Lower leg skin (tissue), 4 donors: Measurements from ENCODE around the gene DNAJC11. TPM values are rescaled to one million over a fixed set of nuclear protein-coding genes. Genes with fewer than 3 reads are reported as not detected.
"Not testable (repeated sequence)": the region's sequence is repeated elsewhere in the genome, so short reads cannot be mapped to it uniquely, and the experiment has no call there.

Experiments used
- DNase-seq, 2 donors: peaks; one replicate each; pipeline ENCODE4 v3.0.0-alpha.2; 2019; ENCODE audit warnings: low spot score in 2 of 2
- H3K4me3 ChIP-seq: fragments of 200-600 bp; sonication (generic); 2 replicates; pipeline ENCODE4 v1.5.1; 2017; ENCODE audit warnings: mild to moderate bottlenecking, low read depth; ENCODE audit not compliant: poor library complexity, severe bottlenecking
- POLR2A ChIP-seq, 2 donors: fragments of 450-650 bp; IDR thresholded peaks; one replicate each; pipeline ENCODE4 v1.6.1; 2016 to 2017; ENCODE audit warnings: antibody characterized with exemption in 2 of 2, mild to moderate bottlenecking in 1 of 2, moderate library complexity in 1 of 2
- WGBS, 2 donors: methylation state at CpG; one replicate each; pipeline ENCODE4 v1.1.5; 2018; 5-methylcytosine and 5-hydroxymethylcytosine counted together
- intact Hi-C: fragments of 100-400 bp; cut with DNase I; formaldehyde crosslinking; loops from one replicate; pipeline ENCODE4 v1.15.0; 2023; ENCODE audit warnings: low total_unique reads
- total RNA-seq, 4 donors: library from RNA; depleted of rRNA; stranded (reverse); fragments of >200 nt; gene quantifications; one replicate each; pipeline ENCODE4 v1.1.0, GENCODE V29; 2016
- TF ChIP-seq, protein P1 (sequence below), 3 donors: fragments of 450-650 bp; IDR thresholded peaks; one replicate each; pipeline ENCODE4 v1.5.1; 2016; ENCODE audit warnings: antibody characterized with exemption in 3 of 3, mild to moderate bottlenecking in 3 of 3, moderate library complexity in 2 of 3

The DNAJC11 gene
- total RNA-seq, 4 donors from 2014 or later, result 22.1 to 37.1 (median 27.3) TPM

GRCh38 chr1:6668503-6668902 is 33.1 kb downstream of the DNAJC11 start:
- intact Hi-C loops, result no loop called here
- no peak for DNase-seq
- no peak overlapping the region for H3K4me3 ChIP-seq
- 93 to 95% methylated on average over 9 of the region's 9 CpGs for WGBS, 2 donors
- TF ChIP-seq POLR2A (IDR thresholded peaks at IDR 0.05), result no peak
- TF ChIP-seq, protein P1, sequence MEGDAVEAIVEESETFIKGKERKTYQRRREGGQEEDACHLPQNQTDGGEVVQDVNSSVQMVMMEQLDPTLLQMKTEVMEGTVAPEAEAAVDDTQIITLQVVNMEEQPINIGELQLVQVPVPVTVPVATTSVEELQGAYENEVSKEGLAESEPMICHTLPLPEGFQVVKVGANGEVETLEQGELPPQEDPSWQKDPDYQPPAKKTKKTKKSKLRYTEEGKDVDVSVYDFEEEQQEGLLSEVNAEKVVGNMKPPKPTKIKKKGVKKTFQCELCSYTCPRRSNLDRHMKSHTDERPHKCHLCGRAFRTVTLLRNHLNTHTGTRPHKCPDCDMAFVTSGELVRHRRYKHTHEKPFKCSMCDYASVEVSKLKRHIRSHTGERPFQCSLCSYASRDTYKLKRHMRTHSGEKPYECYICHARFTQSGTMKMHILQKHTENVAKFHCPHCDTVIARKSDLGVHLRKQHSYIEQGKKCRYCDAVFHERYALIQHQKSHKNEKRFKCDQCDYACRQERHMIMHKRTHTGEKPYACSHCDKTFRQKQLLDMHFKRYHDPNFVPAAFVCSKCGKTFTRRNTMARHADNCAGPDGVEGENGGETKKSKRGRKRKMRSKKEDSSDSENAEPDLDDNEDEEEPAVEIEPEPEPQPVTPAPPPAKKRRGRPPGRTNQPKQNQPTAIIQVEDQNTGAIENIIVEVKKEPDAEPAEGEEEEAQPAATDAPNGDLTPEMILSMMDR (IDR thresholded peaks at IDR 0.05), result no peak

DNA sequence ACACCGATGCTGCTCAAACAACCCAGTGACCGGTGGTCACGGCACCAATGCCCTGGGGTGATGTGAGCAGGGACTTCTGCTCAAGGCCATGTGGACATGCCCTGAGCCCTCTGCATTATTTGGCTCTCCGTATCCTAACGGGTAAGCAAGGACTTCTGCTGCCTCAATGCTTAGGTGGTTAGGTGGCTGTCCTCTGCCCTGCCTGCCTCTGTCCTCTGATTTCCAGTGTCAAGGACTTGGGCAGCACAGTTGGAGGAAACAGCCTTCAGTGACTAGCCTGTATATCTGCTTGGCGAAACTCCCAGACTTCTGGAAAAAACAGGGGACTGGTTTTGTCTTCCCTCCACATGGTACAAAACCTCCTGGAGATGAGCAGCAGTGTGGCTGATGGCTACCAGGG is 34.5 kb downstream of the DNAJC11 start:
- TF ChIP-seq POLR2A (IDR thresholded peaks at IDR 0.05), result no peak
- TF ChIP-seq, protein P1 (IDR thresholded peaks at IDR 0.05), result no peak
- no peak overlapping the region for H3K4me3 ChIP-seq
- intact Hi-C loops, result no loop called here
- DNase-seq, result no peak
- WGBS, 2 donors, result 91 to 97% methylated on average over 6 of the region's 6 CpGs

DNA sequence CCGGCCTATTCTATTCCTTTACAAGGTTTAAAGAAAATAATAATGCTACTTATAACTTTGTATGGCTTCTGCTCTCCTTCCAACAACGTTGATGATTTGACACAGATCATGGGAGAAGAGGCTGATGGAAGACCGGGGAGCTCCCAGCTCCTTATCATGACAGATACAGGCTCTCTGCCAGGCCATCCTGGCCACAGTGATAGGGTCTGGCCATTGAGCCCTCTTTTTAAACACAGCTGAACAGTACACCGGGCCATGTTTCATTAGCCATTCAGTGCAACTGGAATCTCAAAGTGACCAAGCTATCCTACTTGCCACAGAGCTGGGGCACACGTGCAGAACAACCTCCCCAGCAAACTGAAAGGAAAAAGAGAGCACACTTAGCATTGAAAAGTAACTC is 34.9 kb downstream of the DNAJC11 start:
- no peak for DNase-seq
- intact Hi-C loops, result no loop called here
- WGBS, 2 donors, result 87 to 94% methylated on average over 5 of the region's 5 CpGs
- TF ChIP-seq, protein P1 (IDR thresholded peaks at IDR 0.05), result no peak
- no peak for TF ChIP-seq POLR2A (IDR thresholded peaks at IDR 0.05)
- H3K4me3 ChIP-seq, result no peak overlapping the region

DNA sequence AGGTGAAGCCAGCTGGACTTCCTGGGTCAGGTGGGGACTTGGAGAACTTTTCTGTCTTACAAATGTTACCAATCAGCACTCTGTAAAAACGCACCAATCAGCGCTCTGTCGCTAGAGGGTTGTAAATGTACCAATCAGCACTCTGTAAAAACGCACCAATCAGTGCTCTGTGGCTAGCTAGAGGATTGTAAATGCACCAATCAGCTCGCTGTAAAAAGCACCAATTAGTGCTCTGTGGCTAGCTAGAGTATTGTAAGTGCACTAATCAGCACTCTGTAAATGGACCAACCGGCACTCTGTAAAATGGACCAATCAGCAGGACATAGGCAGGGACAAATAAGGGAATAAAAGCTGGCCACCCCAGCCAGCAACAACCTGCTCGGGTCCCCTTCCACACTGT is 39.1 kb downstream of the DNAJC11 start:
- not testable (repeated sequence) for H3K4me3 ChIP-seq, DNase-seq
- 94 to 98% methylated on average over 7 of the region's 7 CpGs for WGBS, 2 donors
- intact Hi-C loops, result loop anchor here (5.0 kb wide), 1 partner anchor 555 kb away; no protein-coding TSS in a partner anchor

DNA sequence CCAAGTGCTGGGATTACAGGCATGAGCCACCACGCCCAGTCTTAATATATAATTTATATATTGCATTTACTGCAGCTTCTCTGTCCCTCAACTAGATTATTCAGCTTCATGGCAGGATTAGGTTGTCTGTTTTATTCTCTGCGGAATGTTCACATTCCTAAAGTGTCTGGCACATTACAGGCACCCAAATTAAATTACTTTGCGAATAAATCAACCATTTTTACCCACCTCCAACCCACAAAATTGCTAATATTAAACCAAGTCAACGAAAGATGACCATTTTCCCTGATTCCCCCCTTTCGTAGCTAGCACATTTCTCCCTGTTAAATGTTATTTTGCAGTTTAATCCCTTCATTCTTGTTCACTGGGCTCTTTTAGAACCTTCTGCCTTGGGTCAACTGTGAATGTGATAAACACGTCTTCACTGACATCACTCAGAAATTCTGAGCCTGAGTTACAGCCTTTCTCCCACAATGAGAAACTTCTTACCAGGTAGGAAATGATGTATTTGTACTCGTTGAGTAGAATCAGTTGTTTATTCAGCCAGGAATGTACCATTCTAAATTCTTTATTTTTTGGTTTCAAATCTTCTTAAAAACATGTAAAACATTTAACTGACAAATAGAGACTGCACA is 41.1 kb downstream of the DNAJC11 start:
- no peak overlapping the region for H3K4me3 ChIP-seq
- intact Hi-C loops, result loop anchor here (5.0 kb wide), 1 partner anchor 553 kb away; no protein-coding TSS in a partner anchor
- 88 to 89% methylated on average over 7 of the region's 7 CpGs for WGBS, 2 donors
- DNase-seq, result no peak
- TF ChIP-seq POLR2A (IDR thresholded peaks at IDR 0.05), result no peak
- TF ChIP-seq, protein P1 (IDR thresholded peaks at IDR 0.05), result no peak

DNA sequence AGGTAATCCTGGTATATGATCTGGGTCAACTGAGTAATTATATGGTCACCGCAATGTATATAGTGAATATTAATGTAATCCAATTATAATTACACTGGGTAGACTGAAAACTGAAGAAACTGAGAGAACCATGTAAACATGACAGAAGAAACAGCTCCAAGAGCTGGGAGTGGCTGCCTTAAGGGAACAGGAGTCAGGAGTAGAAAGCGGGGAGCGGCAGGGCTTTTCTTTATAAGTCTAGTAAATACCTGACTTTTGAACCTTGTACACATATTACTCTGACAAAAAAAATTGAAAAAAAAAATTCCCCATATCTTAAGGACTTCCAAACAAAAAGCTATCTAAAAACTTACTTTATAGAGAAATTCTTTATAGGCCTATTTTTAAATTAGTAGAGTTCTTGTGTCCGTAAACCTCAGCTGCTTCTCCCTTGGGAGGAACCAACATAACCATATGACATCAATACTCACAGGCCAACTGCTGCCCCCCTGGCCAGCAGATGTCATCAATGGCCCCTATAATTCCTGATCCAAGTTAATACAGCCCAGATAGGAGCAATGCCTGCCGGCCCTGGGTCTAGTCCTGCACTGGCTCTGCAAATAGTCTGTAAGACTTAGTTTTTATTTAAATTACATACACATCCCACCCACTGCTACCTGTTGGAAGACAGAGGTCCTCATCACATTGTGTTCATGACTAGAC is 43.1 kb downstream of the DNAJC11 start:
- intact Hi-C loops, result loop anchor here (10.0 kb wide), 1 partner anchor 124 kb away; no protein-coding TSS in a partner anchor
- no peak for DNase-seq
- TF ChIP-seq POLR2A (IDR thresholded peaks at IDR 0.05), result no peak
- TF ChIP-seq, protein P1 (IDR thresholded peaks at IDR 0.05), result no peak
- H3K4me3 ChIP-seq, result no peak overlapping the region
- 83 to 85% methylated on average over 5 of the region's 5 CpGs for WGBS, 2 donors
